HG03342 (cell line): ENCODE results near the gene CIROP.

Experiments used
- ATAC-seq: cut with Tn5 transposase; IDR thresholded peaks from one replicate; pipeline ENCODE4 v1.9.1; 2021; ENCODE audit warnings: mild to moderate bottlenecking, moderate library complexity; ENCODE audit not compliant: unreplicated experiment

CIROP gene

GRCh38 chr14:23132970-23133369 lies 28.2 kb upstream of the CIROP start:
- ATAC-seq, result no peak

GRCh38 chr14:23131482-23131881 lies 26.7 kb upstream of the CIROP start:
- ATAC-seq, result no peak

- ATAC-seq, result no peak
Observed at GRCh38 chr14:23130871-23131270, 26.1 kb upstream of the CIROP start.

GRCh38 chr14:23129759-23130316 lies 25.0 kb upstream of the CIROP start:
- ATAC-seq, result no peak

GRCh38 chr14:23128969-23129758 lies 24.4 kb upstream of the CIROP start:
- no peak for ATAC-seq

GRCh38 chr14:23127861-23128260 lies 23.1 kb upstream of the CIROP start:
- no peak for ATAC-seq

- no peak for ATAC-seq
Observed at GRCh38 chr14:23126548-23127278, 21.9 kb upstream of the CIROP start.

- no peak for ATAC-seq
Observed at GRCh38 chr14:23125933-23126524, 21.2 kb upstream of the CIROP start.

GRCh38 chr14:23125011-23125410 lies 20.2 kb upstream of the CIROP start:
- no peak for ATAC-seq

GRCh38 chr14:23124337-23124954 lies 19.7 kb upstream of the CIROP start:
- ATAC-seq, result no peak

- no peak for ATAC-seq
Observed at GRCh38 chr14:23123419-23123818, 18.6 kb upstream of the CIROP start.

GRCh38 chr14:23122086-23122485 lies 17.3 kb upstream of the CIROP start:
- ATAC-seq, result no peak

- ATAC-seq, result no peak
Observed at GRCh38 chr14:23121361-23121771, 16.6 kb upstream of the CIROP start.

- peak; percentile 78 for ATAC-seq
Observed at GRCh38 chr14:23120541-23121251, 15.9 kb upstream of the CIROP start.

GRCh38 chr14:23119363-23120327 lies 14.9 kb upstream of the CIROP start:
- ATAC-seq, result no peak

GRCh38 chr14:23118506-23119362 lies 13.9 kb upstream of the CIROP start, which contains the start of gene CEBPE:
TSS of gene CEBPE (minus strand) at chr14:23119255. CDS start at chr14:23119091, 164 bp downstream.
- ATAC-seq, result no peak

- ATAC-seq, result no peak
Observed at GRCh38 chr14:23117371-23118020, 12.7 kb upstream of the CIROP start.

- ATAC-seq, result no peak
Observed at GRCh38 chr14:23115918-23116317, 11.1 kb upstream of the CIROP start.
